Measurements from ENCODE around the gene SLC27A6.
"Not testable (repeated sequence)": the region's sequence is repeated elsewhere in the genome, so short reads cannot be mapped to it uniquely, and the experiment has no call there.

The SLC27A6 gene

GRCh38 chr5:129022599-129022998 is 57.3 kb downstream of the SLC27A6 start:
- Histone ChIP-seq H3K9ac (ENCODE audit: low read length in 5 of 5) (no peak overlapping the region), H3K36me3 (ENCODE audit: control insufficient read depth in 5 of 5, insufficient read depth in 5 of 5, low read length in 5 of 5) (no peaks in the 10 kb centered on the region), H3K4me3 (ENCODE audit: low read depth in 1 of 5, low read length in 5 of 5) (no peak overlapping the region), H3K9me3 (ENCODE audit: control insufficient read depth in 5 of 5, low read length in 5 of 5) (no peaks in the 10 kb centered on the region), H3K27ac (ENCODE audit: low read depth, low read length) (no peak overlapping the region), H3K27me3 (ENCODE audit: control insufficient read depth in 5 of 5, insufficient read depth in 4 of 5, low read length in 5 of 5) (no peaks in the 10 kb centered on the region), H3K4me1 (ENCODE audit: control insufficient read depth in 5 of 5, insufficient read depth in 5 of 5, low read length in 5 of 5) (peaks cover 0 to 4% (median 0%) of the 10 kb centered on the region in 5 donors)

- Histone ChIP-seq H3K4me1 (ENCODE audit: control insufficient read depth in 5 of 5, insufficient read depth in 5 of 5, low read length in 5 of 5) (no peaks in the 10 kb centered on the region), H3K4me3 (ENCODE audit: low read depth in 1 of 5, low read length in 5 of 5) (no peak overlapping the region), H3K27me3 (ENCODE audit: control insufficient read depth in 5 of 5, insufficient read depth in 4 of 5, low read length in 5 of 5) (no peaks in the 10 kb centered on the region), H3K27ac (ENCODE audit: low read depth, low read length) (no peak overlapping the region), H3K9ac (ENCODE audit: low read length in 5 of 5) (no peak overlapping the region), H3K36me3 (ENCODE audit: control insufficient read depth in 5 of 5, insufficient read depth in 5 of 5, low read length in 5 of 5) (no peaks in the 10 kb centered on the region), H3K9me3 (ENCODE audit: control insufficient read depth in 5 of 5, low read length in 5 of 5) (no peaks in the 10 kb centered on the region)
Observed at GRCh38 chr5:129027260-129027659, 62.0 kb downstream of the SLC27A6 start.

GRCh38 chr5:129031886-129032683 is 66.8 kb downstream of the SLC27A6 start:
- H3K36me3 ChIP-seq (ENCODE audit: control insufficient read depth in 5 of 5, insufficient read depth in 5 of 5, low read length in 5 of 5), result no peaks in the 10 kb centered on the region
- H3K27ac ChIP-seq (ENCODE audit: low read depth, low read length), result no peak overlapping the region
- no peak overlapping the region for H3K9ac ChIP-seq (ENCODE audit: low read length in 5 of 5)
- H3K4me3 ChIP-seq (ENCODE audit: low read depth in 1 of 5, low read length in 5 of 5), result no peak overlapping the region
- no peaks in the 10 kb centered on the region for H3K4me1 ChIP-seq (ENCODE audit: control insufficient read depth in 5 of 5, insufficient read depth in 5 of 5, low read length in 5 of 5)
- H3K27me3 ChIP-seq (ENCODE audit: control insufficient read depth in 5 of 5, insufficient read depth in 4 of 5, low read length in 5 of 5), result no peaks in the 10 kb centered on the region
- no peaks in the 10 kb centered on the region for H3K9me3 ChIP-seq (ENCODE audit: control insufficient read depth in 5 of 5, low read length in 5 of 5)

- not testable (repeated sequence) for H3K4me3 ChIP-seq (ENCODE audit: low read depth in 1 of 5, low read length in 5 of 5); H3K36me3 ChIP-seq (ENCODE audit: control insufficient read depth in 5 of 5, insufficient read depth in 5 of 5, low read length in 5 of 5); H3K9ac ChIP-seq (ENCODE audit: low read length in 5 of 5); H3K27ac ChIP-seq (ENCODE audit: low read depth, low read length); H3K4me1 ChIP-seq (ENCODE audit: control insufficient read depth in 5 of 5, insufficient read depth in 5 of 5, low read length in 5 of 5); H3K27me3 ChIP-seq (ENCODE audit: control insufficient read depth in 5 of 5, insufficient read depth in 4 of 5, low read length in 5 of 5); H3K9me3 ChIP-seq (ENCODE audit: control insufficient read depth in 5 of 5, low read length in 5 of 5)
Observed at GRCh38 chr5:129036257-129036656, 71.0 kb downstream of the SLC27A6 start.

- Histone ChIP-seq H3K27ac (ENCODE audit: low read depth, low read length) (no peak overlapping the region), H3K4me1 (ENCODE audit: control insufficient read depth in 5 of 5, insufficient read depth in 5 of 5, low read length in 5 of 5) (no peaks in the 10 kb centered on the region), H3K9ac (ENCODE audit: low read length in 5 of 5) (no peak overlapping the region), H3K4me3 (ENCODE audit: low read depth in 1 of 5, low read length in 5 of 5) (no peak overlapping the region), H3K36me3 (ENCODE audit: control insufficient read depth in 5 of 5, insufficient read depth in 5 of 5, low read length in 5 of 5) (no peaks in the 10 kb centered on the region), H3K9me3 (ENCODE audit: control insufficient read depth in 5 of 5, low read length in 5 of 5) (peaks cover 0 to 9% (median 8%) of the 10 kb centered on the region in 5 donors), H3K27me3 (ENCODE audit: control insufficient read depth in 5 of 5, insufficient read depth in 4 of 5, low read length in 5 of 5) (no peaks in the 10 kb centered on the region)
Observed at GRCh38 chr5:129041196-129041881, 76.1 kb downstream of the SLC27A6 start.

- Histone ChIP-seq H3K4me3 (ENCODE audit: low read depth in 1 of 5, low read length in 5 of 5) (no peak overlapping the region), H3K36me3 (ENCODE audit: control insufficient read depth in 5 of 5, insufficient read depth in 5 of 5, low read length in 5 of 5) (no peaks in the 10 kb centered on the region), H3K27ac (ENCODE audit: low read depth, low read length) (no peak overlapping the region), H3K9ac (ENCODE audit: low read length in 5 of 5) (no peak overlapping the region), H3K9me3 (ENCODE audit: control insufficient read depth in 5 of 5, low read length in 5 of 5) (peaks cover 0 to 9% (median 8%) of the 10 kb centered on the region in 5 donors), H3K4me1 (ENCODE audit: control insufficient read depth in 5 of 5, insufficient read depth in 5 of 5, low read length in 5 of 5) (no peaks in the 10 kb centered on the region), H3K27me3 (ENCODE audit: control insufficient read depth in 5 of 5, insufficient read depth in 4 of 5, low read length in 5 of 5) (no peaks in the 10 kb centered on the region)
Observed at GRCh38 chr5:129042306-129042705, 77.0 kb downstream of the SLC27A6 start.

- no peaks in the 10 kb centered on the region for H3K36me3 ChIP-seq (ENCODE audit: control insufficient read depth in 5 of 5, insufficient read depth in 5 of 5, low read length in 5 of 5)
- peaks cover 0 to 1% (median 0%) of the 10 kb centered on the region in 5 donors for H3K4me1 ChIP-seq (ENCODE audit: control insufficient read depth in 5 of 5, insufficient read depth in 5 of 5, low read length in 5 of 5)
- H3K4me3 ChIP-seq (ENCODE audit: low read depth in 1 of 5, low read length in 5 of 5), result no peak overlapping the region
- peaks cover 0 to 9% (median 8%) of the 10 kb centered on the region in 5 donors for H3K9me3 ChIP-seq (ENCODE audit: control insufficient read depth in 5 of 5, low read length in 5 of 5)
- no peak overlapping the region for H3K9ac ChIP-seq (ENCODE audit: low read length in 5 of 5)
- H3K27ac ChIP-seq (ENCODE audit: low read depth, low read length), result no peak overlapping the region
- no peaks in the 10 kb centered on the region for H3K27me3 ChIP-seq (ENCODE audit: control insufficient read depth in 5 of 5, insufficient read depth in 4 of 5, low read length in 5 of 5)
Observed at GRCh38 chr5:129043894-129044293, 78.6 kb downstream of the SLC27A6 start.

GRCh38 chr5:129046151-129046550 is 80.9 kb downstream of the SLC27A6 start:
- Histone ChIP-seq H3K9ac (ENCODE audit: low read length in 5 of 5) (no peak overlapping the region), H3K4me1 (ENCODE audit: control insufficient read depth in 5 of 5, insufficient read depth in 5 of 5, low read length in 5 of 5) (peaks cover 0 to 9% (median 2%) of the 10 kb centered on the region in 5 donors)

GRCh38 chr5:129048509-129048908 is 83.2 kb downstream of the SLC27A6 start:
- Histone ChIP-seq H3K27ac (ENCODE audit: low read depth, low read length) (no peak overlapping the region), H3K9me3 (ENCODE audit: control insufficient read depth in 5 of 5, low read length in 5 of 5) (peaks cover 0 to 9% (median 7%) of the 10 kb centered on the region in 5 donors), H3K4me3 (ENCODE audit: low read depth in 1 of 5, low read length in 5 of 5) (no peak overlapping the region), H3K36me3 (ENCODE audit: control insufficient read depth in 5 of 5, insufficient read depth in 5 of 5, low read length in 5 of 5) (no peaks in the 10 kb centered on the region), H3K27me3 (ENCODE audit: control insufficient read depth in 5 of 5, insufficient read depth in 4 of 5, low read length in 5 of 5) (no peaks in the 10 kb centered on the region), H3K4me1 (ENCODE audit: control insufficient read depth in 5 of 5, insufficient read depth in 5 of 5, low read length in 5 of 5) (peaks cover 0 to 9% (median 2%) of the 10 kb centered on the region in 5 donors), H3K9ac (ENCODE audit: low read length in 5 of 5) (no peak overlapping the region)

More at GRCh38 chr5:129046151-129046550, 80.9 kb downstream of the SLC27A6 start:
- no peak overlapping the region for H3K4me3 ChIP-seq (ENCODE audit: low read depth in 1 of 5, low read length in 5 of 5)
- no peaks in the 10 kb centered on the region for H3K36me3 ChIP-seq (ENCODE audit: control insufficient read depth in 5 of 5, insufficient read depth in 5 of 5, low read length in 5 of 5)
- no peaks in the 10 kb centered on the region for H3K27me3 ChIP-seq (ENCODE audit: control insufficient read depth in 5 of 5, insufficient read depth in 4 of 5, low read length in 5 of 5)
- H3K27ac ChIP-seq (ENCODE audit: low read depth, low read length), result no peak overlapping the region
- peaks cover 0 to 9% (median 8%) of the 10 kb centered on the region in 5 donors for H3K9me3 ChIP-seq (ENCODE audit: control insufficient read depth in 5 of 5, low read length in 5 of 5)

GRCh38 chr5:129049126-129049799 is 84.0 kb downstream of the SLC27A6 start:
- Histone ChIP-seq H3K27ac (ENCODE audit: low read depth, low read length) (no peak overlapping the region), H3K4me3 (ENCODE audit: low read depth in 1 of 5, low read length in 5 of 5) (no peak overlapping the region), H3K36me3 (ENCODE audit: control insufficient read depth in 5 of 5, insufficient read depth in 5 of 5, low read length in 5 of 5) (no peaks in the 10 kb centered on the region), H3K4me1 (ENCODE audit: control insufficient read depth in 5 of 5, insufficient read depth in 5 of 5, low read length in 5 of 5) (peaks cover 0 to 9% (median 2%) of the 10 kb centered on the region in 5 donors), H3K9ac (ENCODE audit: low read length in 5 of 5) (no peak overlapping the region), H3K9me3 (ENCODE audit: control insufficient read depth in 5 of 5, low read length in 5 of 5) (peaks cover 0 to 4% (median 2%) of the 10 kb centered on the region in 5 donors), H3K27me3 (ENCODE audit: control insufficient read depth in 5 of 5, insufficient read depth in 4 of 5, low read length in 5 of 5) (no peaks in the 10 kb centered on the region)
